ENCODE measurements around the gene CNPY1.

DNA sequence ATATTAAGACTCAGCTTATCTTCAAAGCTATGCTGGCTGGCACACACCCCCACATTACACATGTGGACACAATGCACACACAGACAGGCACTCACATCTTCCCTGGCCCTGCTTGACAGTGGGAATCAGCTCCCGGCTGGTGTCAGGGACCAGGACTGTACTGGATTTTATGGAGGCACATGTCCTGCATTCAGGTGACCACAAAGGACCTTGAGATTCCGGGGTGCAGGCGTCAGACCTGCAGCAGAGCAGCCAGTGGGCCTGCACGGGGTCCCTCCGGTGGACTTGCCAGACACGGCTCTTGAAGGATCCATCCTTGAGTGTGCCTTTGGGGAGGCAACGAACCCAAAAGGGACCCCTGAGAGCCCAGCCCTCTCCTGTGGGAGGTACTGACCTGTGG lies 1.9 kb downstream of the CNPY1 start:
- TF ChIP-seq, protein P1, sequence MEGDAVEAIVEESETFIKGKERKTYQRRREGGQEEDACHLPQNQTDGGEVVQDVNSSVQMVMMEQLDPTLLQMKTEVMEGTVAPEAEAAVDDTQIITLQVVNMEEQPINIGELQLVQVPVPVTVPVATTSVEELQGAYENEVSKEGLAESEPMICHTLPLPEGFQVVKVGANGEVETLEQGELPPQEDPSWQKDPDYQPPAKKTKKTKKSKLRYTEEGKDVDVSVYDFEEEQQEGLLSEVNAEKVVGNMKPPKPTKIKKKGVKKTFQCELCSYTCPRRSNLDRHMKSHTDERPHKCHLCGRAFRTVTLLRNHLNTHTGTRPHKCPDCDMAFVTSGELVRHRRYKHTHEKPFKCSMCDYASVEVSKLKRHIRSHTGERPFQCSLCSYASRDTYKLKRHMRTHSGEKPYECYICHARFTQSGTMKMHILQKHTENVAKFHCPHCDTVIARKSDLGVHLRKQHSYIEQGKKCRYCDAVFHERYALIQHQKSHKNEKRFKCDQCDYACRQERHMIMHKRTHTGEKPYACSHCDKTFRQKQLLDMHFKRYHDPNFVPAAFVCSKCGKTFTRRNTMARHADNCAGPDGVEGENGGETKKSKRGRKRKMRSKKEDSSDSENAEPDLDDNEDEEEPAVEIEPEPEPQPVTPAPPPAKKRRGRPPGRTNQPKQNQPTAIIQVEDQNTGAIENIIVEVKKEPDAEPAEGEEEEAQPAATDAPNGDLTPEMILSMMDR (IDR thresholded peaks at IDR 0.05; ENCODE audit: insufficient read depth, low read depth, low read length) = no peak
- no peak for TF ChIP-seq EZH2 (IDR thresholded peaks at IDR 0.05; ENCODE audit: insufficient read depth, low read length)
